OCI-LY1 (cell line): ENCODE measurements around the gene TCP11.

Experiments used
- H2AFZ ChIP-seq: fragments of 200-600 bp; sonication (generic), shearing (Covaris generic); 2 replicates; pipeline ENCODE4 v1.6.0; 2014; ENCODE audit warnings: antibody characterized with exemption, mild to moderate bottlenecking, low read length
- H3F3A ChIP-seq: fragments of 200-600 bp; sonication (generic), shearing (Covaris generic); 2 replicates; pipeline ENCODE4 v1.6.0; 2014; ENCODE audit warnings: mild to moderate bottlenecking, antibody characterized with exemption, low read length, moderate library complexity; ENCODE audit not compliant: insufficient read depth
- H3K27ac ChIP-seq: fragments of 200-600 bp; sonication (generic); 2 replicates; pipeline ENCODE4 v1.5.1; 2014; ENCODE audit warnings: low read length, mixed run types, mild to moderate bottlenecking, low read depth; ENCODE audit not compliant: poor library complexity, severe bottlenecking
- H3K27me3 ChIP-seq: fragments of 200-600 bp; sonication (generic); 2 replicates; pipeline ENCODE4 v1.6.0; 2014; ENCODE audit warnings: antibody characterized with exemption, mild to moderate bottlenecking, low read length, moderate library complexity; ENCODE audit not compliant: insufficient read depth
- H3K36me3 ChIP-seq: fragments of 200-600 bp; sonication (generic); 2 replicates; pipeline ENCODE4 v1.6.1; 2014; ENCODE audit warnings: mild to moderate bottlenecking, antibody characterized with exemption, low read length, moderate library complexity, mixed read lengths; ENCODE audit not compliant: insufficient read depth
- H3K4me1 ChIP-seq: fragments of 200-600 bp; sonication (generic); 2 replicates; pipeline ENCODE4 v1.5.1; 2014; ENCODE audit warnings: mild to moderate bottlenecking, low read length, moderate library complexity; ENCODE audit not compliant: insufficient read depth, severe bottlenecking
- H3K4me2 ChIP-seq: fragments of 200-600 bp; sonication (generic), shearing (Covaris generic); 2 replicates; pipeline ENCODE4 v1.6.1; 2014; ENCODE audit warnings: low read length
- H3K4me3 ChIP-seq: fragments of 200-600 bp; sonication (generic); 2 replicates; pipeline ENCODE4 v1.5.1; 2014; ENCODE audit warnings: low read length, low read depth, mild to moderate bottlenecking, mixed read lengths; ENCODE audit not compliant: poor library complexity, severe bottlenecking
- H3K79me2 ChIP-seq: fragments of 200-600 bp; shearing (Covaris generic); 2 replicates; pipeline ENCODE4 v1.6.1; 2016; ENCODE audit warnings: mixed run types, low read length, mixed read lengths; ENCODE audit not compliant: insufficient read depth
- H3K9ac ChIP-seq: fragments of 200-600 bp; sonication (generic), shearing (Covaris generic); 2 replicates; pipeline ENCODE4 v1.6.1; 2014; ENCODE audit warnings: mild to moderate bottlenecking, low read length, mixed read lengths
- H3K9me2 ChIP-seq: fragments of 200-600 bp; sonication (generic), shearing (Covaris generic); 2 replicates; pipeline ENCODE4 v1.6.1; 2014; ENCODE audit warnings: low read depth, mild to moderate bottlenecking, low read length, mixed read lengths
- H3K9me3 ChIP-seq: fragments of 200-600 bp; shearing (Covaris generic); 2 replicates; pipeline ENCODE4 v1.6.1; 2014; ENCODE audit warnings: low read length, mixed read lengths
- H4K20me1 ChIP-seq: fragments of 200-600 bp; sonication (generic), shearing (Covaris generic); 2 replicates; pipeline ENCODE4 v1.6.0; 2016; ENCODE audit warnings: mild to moderate bottlenecking, low read length; ENCODE audit not compliant: insufficient read depth
- EZH2 ChIP-seq: fragments of 200-600 bp; sonication (generic), shearing (Covaris generic); IDR thresholded peaks from 2 replicates; pipeline ENCODE4 v1.8.0; 2017; ENCODE audit warnings: borderline replicate concordance, mixed run types, mild to moderate bottlenecking, antibody characterized with exemption, low read length, moderate library complexity, mixed read lengths
- TF ChIP-seq, protein P1 (sequence below): fragments of 200-600 bp; sonication (generic), shearing (Covaris generic); IDR thresholded peaks from 2 replicates; pipeline ENCODE4 v1.5.1; 2017; ENCODE audit warnings: mild to moderate bottlenecking, antibody characterized with exemption, low read length, moderate library complexity, mixed read lengths

TCP11 gene

DNA sequence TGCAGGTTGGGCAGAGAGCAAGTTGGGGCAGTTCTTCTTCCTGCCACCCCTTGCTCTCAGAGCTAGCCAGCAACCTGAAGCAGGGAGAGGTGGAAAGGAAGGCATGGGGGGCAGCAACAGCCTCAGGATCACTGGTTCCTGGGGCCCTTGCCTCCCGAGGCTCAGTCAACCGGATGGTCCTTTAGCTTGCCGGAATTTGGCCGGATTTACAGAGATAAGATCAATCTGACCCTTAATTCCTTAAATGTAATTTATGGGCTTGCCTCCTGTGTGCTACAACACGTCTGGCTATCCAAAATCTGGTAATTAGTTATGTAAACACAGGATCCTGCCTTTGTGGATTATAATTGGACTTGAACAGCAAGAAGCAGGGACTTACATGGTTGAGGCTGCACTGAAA, 19.5 kb upstream of the TCP11 start:
- Histone ChIP-seq H3K9me3 (no peaks in the 10 kb centered on the region), H2AFZ (no peak overlapping the region), H3F3A (no peaks in the 10 kb centered on the region), H3K4me2 (no peak overlapping the region), H3K4me3 (no peak overlapping the region), H3K27me3 (no peaks in the 10 kb centered on the region), H3K79me2 (no peaks in the 10 kb centered on the region), H3K4me1 (no peaks in the 10 kb centered on the region), H3K9me2 (no peaks in the 10 kb centered on the region), H3K36me3 (no peaks in the 10 kb centered on the region), H4K20me1 (no peaks in the 10 kb centered on the region), H3K27ac (no peak overlapping the region), H3K9ac (no peak overlapping the region)
- TF ChIP-seq, protein P1, sequence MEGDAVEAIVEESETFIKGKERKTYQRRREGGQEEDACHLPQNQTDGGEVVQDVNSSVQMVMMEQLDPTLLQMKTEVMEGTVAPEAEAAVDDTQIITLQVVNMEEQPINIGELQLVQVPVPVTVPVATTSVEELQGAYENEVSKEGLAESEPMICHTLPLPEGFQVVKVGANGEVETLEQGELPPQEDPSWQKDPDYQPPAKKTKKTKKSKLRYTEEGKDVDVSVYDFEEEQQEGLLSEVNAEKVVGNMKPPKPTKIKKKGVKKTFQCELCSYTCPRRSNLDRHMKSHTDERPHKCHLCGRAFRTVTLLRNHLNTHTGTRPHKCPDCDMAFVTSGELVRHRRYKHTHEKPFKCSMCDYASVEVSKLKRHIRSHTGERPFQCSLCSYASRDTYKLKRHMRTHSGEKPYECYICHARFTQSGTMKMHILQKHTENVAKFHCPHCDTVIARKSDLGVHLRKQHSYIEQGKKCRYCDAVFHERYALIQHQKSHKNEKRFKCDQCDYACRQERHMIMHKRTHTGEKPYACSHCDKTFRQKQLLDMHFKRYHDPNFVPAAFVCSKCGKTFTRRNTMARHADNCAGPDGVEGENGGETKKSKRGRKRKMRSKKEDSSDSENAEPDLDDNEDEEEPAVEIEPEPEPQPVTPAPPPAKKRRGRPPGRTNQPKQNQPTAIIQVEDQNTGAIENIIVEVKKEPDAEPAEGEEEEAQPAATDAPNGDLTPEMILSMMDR = no peak
- TF ChIP-seq EZH2 = no peak

- no peak overlapping the region for H3K27ac ChIP-seq
- H3K4me2 ChIP-seq = no peak overlapping the region
- H3K27me3 ChIP-seq = no peaks in the 10 kb centered on the region
- no peaks in the 10 kb centered on the region for H3K4me1 ChIP-seq
- H3K79me2 ChIP-seq = no peaks in the 10 kb centered on the region
- no peaks in the 10 kb centered on the region for H3K9me2 ChIP-seq
- no peaks in the 10 kb centered on the region for H3K9me3 ChIP-seq
- no peaks in the 10 kb centered on the region for H4K20me1 ChIP-seq
- no peaks in the 10 kb centered on the region for H3K36me3 ChIP-seq
- no peaks in the 10 kb centered on the region for H3F3A ChIP-seq
- H3K4me3 ChIP-seq = no peak overlapping the region
- H3K9ac ChIP-seq = no peak overlapping the region
- H2AFZ ChIP-seq = no peak overlapping the region
- no peak for TF ChIP-seq EZH2
- TF ChIP-seq, protein P1 = no peak
Observed at GRCh38 chr6:35158520-35158919, 17.4 kb upstream of the TCP11 start.

GRCh38 chr6:35154947-35155346, 13.8 kb upstream of the TCP11 start:
- Histone ChIP-seq H3K36me3 (no peaks in the 10 kb centered on the region), H2AFZ (no peak overlapping the region), H3K27me3 (0 out of 2 replicates have a peak, but pooled peaks cover 8% of the 10 kb centered on the region), H3K9me2 (no peaks in the 10 kb centered on the region), H3K9ac (no peak overlapping the region), H3K4me3 (no peak overlapping the region), H3K4me1 (no peaks in the 10 kb centered on the region), H3K27ac (no peak overlapping the region), H3K9me3 (no peaks in the 10 kb centered on the region), H3F3A (no peaks in the 10 kb centered on the region), H3K79me2 (no peaks in the 10 kb centered on the region), H3K4me2 (no peak overlapping the region), H4K20me1 (no peaks in the 10 kb centered on the region)
- TF ChIP-seq, protein P1 = no peak
- no peak for TF ChIP-seq EZH2
